GM23338 (cell line): ENCODE results near the gene CNTROB. TPM values are rescaled to one million over a fixed set of nuclear protein-coding genes. Genes with fewer than 3 reads are reported as not detected.

Experiments used
- ATAC-seq: fragments of 200-7000 bp; cut with Tn5 transposase; 3 replicates; pipeline ENCODE4 v1.9.1; 2020
- DNase-seq: peaks from one replicate; pipeline ENCODE4 v3.0.0-alpha.2; 2015; ENCODE audit warnings: low spot score
- H2AFZ ChIP-seq: fragments of 200-600 bp; sonication (generic); 2 replicates; pipeline ENCODE4 v1.8.0; 2016; ENCODE audit warnings: antibody characterized with exemption, mild to moderate bottlenecking, moderate library complexity
- H3F3A ChIP-seq: fragments of 200-600 bp; sonication (generic); replicated peaks from 2 replicates; pipeline ENCODE4 v1.8.0; 2017; ENCODE audit warnings: antibody characterized with exemption, mixed run types, low read depth
- H3K27ac ChIP-seq: fragments of 200-600 bp; sonication (generic); 2 replicates; pipeline ENCODE4 v1.6.1; 2016; ENCODE audit warnings: low read depth
- H3K27me3 ChIP-seq: fragments of 200-600 bp; sonication (generic); 2 replicates; pipeline ENCODE4 v1.8.0; 2016; ENCODE audit warnings: mild to moderate bottlenecking, mixed run types, moderate library complexity; ENCODE audit not compliant: insufficient read depth
- H3K36me3 ChIP-seq: fragments of 200-600 bp; sonication (generic); 2 replicates; pipeline ENCODE4 v1.8.0; 2016; ENCODE audit warnings: mild to moderate bottlenecking; ENCODE audit not compliant: insufficient read depth
- H3K4me1 ChIP-seq: fragments of 200-600 bp; sonication (generic); 2 replicates; pipeline ENCODE4 v1.8.0; 2016; ENCODE audit warnings: mild to moderate bottlenecking, moderate library complexity; ENCODE audit not compliant: insufficient read depth
- H3K4me2 ChIP-seq: fragments of 200-600 bp; sonication (generic); 2 replicates; pipeline ENCODE4 v1.7.1; 2017; ENCODE audit warnings: mixed run types
- H3K4me3 ChIP-seq: fragments of 200-600 bp; sonication (generic); 2 replicates; pipeline ENCODE4 v1.6.1; 2016; ENCODE audit warnings: mixed run types
- H3K79me2 ChIP-seq: fragments of 200-600 bp; sonication (generic); replicated peaks from 2 replicates; pipeline ENCODE4 v1.8.0; 2017; ENCODE audit warnings: mild to moderate bottlenecking; ENCODE audit not compliant: insufficient read depth
- H3K9me2 ChIP-seq: fragments of 200-600 bp; sonication (generic); 2 replicates; pipeline ENCODE4 v1.8.0; 2017; ENCODE audit not compliant: insufficient read depth
- H4K20me1 ChIP-seq: fragments of 200-600 bp; sonication (generic); replicated peaks from 2 replicates; pipeline ENCODE4 v1.8.0; 2017; ENCODE audit warnings: mild to moderate bottlenecking; ENCODE audit not compliant: insufficient read depth
- H3K27ac Mint-ChIP-seq: 2 replicates; pipeline ENCODE4 v1.8.0; 2020; ENCODE audit warnings: inconsistent platforms, mild to moderate bottlenecking, moderate library complexity, mixed read lengths
- H3K27me3 Mint-ChIP-seq: 3 replicates; pipeline ENCODE4 v1.8.0; 2022; ENCODE audit warnings: low read depth, mild to moderate bottlenecking, moderate library complexity, mixed read lengths, inconsistent platforms; ENCODE audit not compliant: insufficient read depth, poor library complexity
- H3K36me3 Mint-ChIP-seq: 3 replicates; pipeline ENCODE4 v1.8.0; 2021; ENCODE audit warnings: low read depth, mild to moderate bottlenecking, inconsistent platforms, moderate library complexity, mixed read lengths
- H3K4me1 Mint-ChIP-seq: 3 replicates; pipeline ENCODE4 v1.8.0; 2020; ENCODE audit warnings: mild to moderate bottlenecking, inconsistent platforms, mixed read lengths
- H3K4me3 Mint-ChIP-seq: 3 replicates; pipeline ENCODE4 v1.8.0; 2021; ENCODE audit warnings: moderate library complexity, mild to moderate bottlenecking, inconsistent platforms, mixed read lengths
- H3K9me3 Mint-ChIP-seq: 3 replicates; pipeline ENCODE4 v1.8.0; 2020; ENCODE audit warnings: moderate library complexity, mild to moderate bottlenecking, inconsistent platforms, mixed read lengths
- CREB1 ChIP-seq: fragments of 250-450 bp; sonication (Bioruptor Pico); IDR thresholded peaks from 2 replicates; pipeline ENCODE4 v1.5.0; 2020; ENCODE audit warnings: low read depth, mild to moderate bottlenecking, moderate library complexity
- CTCF ChIP-seq, 2 experiments: fragments of 200-600 bp in 1 of 2; sonication (generic) in 1 of 2; conservative IDR thresholded peaks; 2 replicates each; pipeline versions ENCODE4 v1.5.1 to v1.6.1; 2016 to 2017; ENCODE audit warnings: antibody characterized with exemption in 2 of 2, low read depth in 2 of 2, mild to moderate bottlenecking in 2 of 2, moderate library complexity in 1 of 2
- ETS1 ChIP-seq: IDR thresholded peaks from 2 replicates; pipeline ENCODE4 v1.6.1; 2016; ENCODE audit warnings: antibody characterized with exemption
- EZH2 ChIP-seq: fragments of 200-600 bp; sonication (generic); IDR thresholded peaks from one replicate; pipeline ENCODE4 v1.8.0; 2017; ENCODE audit warnings: antibody characterized with exemption, mild to moderate bottlenecking, low read depth; ENCODE audit not compliant: unreplicated experiment
- EZH2phosphoT487 ChIP-seq: fragments of 200-600 bp; sonication (generic); IDR thresholded peaks from one replicate; pipeline ENCODE4 v1.8.1; 2018; ENCODE audit warnings: antibody characterized with exemption; ENCODE audit not compliant: unreplicated experiment
- JUNB ChIP-seq: IDR thresholded peaks from one replicate; pipeline ENCODE4 v1.6.1; 2016; ENCODE audit warnings: antibody characterized with exemption; ENCODE audit not compliant: unreplicated experiment
- NANOG ChIP-seq: IDR thresholded peaks from 2 replicates; pipeline ENCODE4 v1.6.1; 2016; ENCODE audit warnings: antibody characterized with exemption, borderline replicate concordance
- POLR2AphosphoS5 ChIP-seq: IDR thresholded peaks from 2 replicates; pipeline ENCODE4 v1.6.1; 2016; ENCODE audit warnings: antibody characterized with exemption, low read depth
- REST ChIP-seq: IDR thresholded peaks from one replicate; pipeline ENCODE4 v1.6.1; 2018; ENCODE audit warnings: antibody characterized with exemption; ENCODE audit not compliant: unreplicated experiment
- STAT1 ChIP-seq: IDR thresholded peaks from one replicate; pipeline ENCODE4 v1.6.1; 2016; ENCODE audit warnings: antibody characterized with exemption; ENCODE audit not compliant: unreplicated experiment
- ZNF114 ChIP-seq: fragments of 250-450 bp; sonication (Bioruptor Pico); IDR thresholded peaks from 2 replicates; pipeline ENCODE4 v1.5.0; 2020; ENCODE audit warnings: mild to moderate bottlenecking, moderate library complexity
- ZNF331 ChIP-seq: fragments of 250-450 bp; sonication (Bioruptor Pico); IDR thresholded peaks from 2 replicates; pipeline ENCODE4 v1.5.0; 2020; ENCODE audit warnings: low read depth, mild to moderate bottlenecking, moderate library complexity
- ZNF462 ChIP-seq: fragments of 250-450 bp; sonication (Bioruptor Pico); IDR thresholded peaks from 2 replicates; pipeline ENCODE4 v1.5.0; 2020; ENCODE audit warnings: mild to moderate bottlenecking, moderate library complexity
- polyA plus RNA-seq: library from polyadenylated mRNA; unstranded; fragments of >200 nt; fragmentation: Nextera tagmentation; extraction: Ambion mirVana; gene quantifications from 2 replicates; pipeline ENCODE4 v1.2.1, GENCODE V29; 2016
- total RNA-seq: library from RNA; depleted of rRNA; stranded (reverse); fragments of >200 nt; shearing (Covaris generic); gene quantifications from 2 replicates; pipeline ENCODE4 v1.2.3, GENCODE V29; 2014

The CNTROB gene
- total and polyA plus RNA-seq, 2 experiments from 2014 or later = 16.3 to 18.5 TPM

- H3K36me3 Mint-ChIP-seq = peaks cover 36% of the 10 kb centered on the region
- ATAC-seq (no peak), DNase-seq (no peak)
- H3K27ac Mint-ChIP-seq = no peak overlapping the region
- Histone ChIP-seq H3K79me2 (peaks cover 12% of the 10 kb centered on the region), H3K4me1 (peaks cover 16% of the 10 kb centered on the region), H3K27me3 (peaks cover 8% of the 10 kb centered on the region; the same call in 1 of the 2 replicates), H3K36me3 (0 out of 2 replicates have a peak, but pooled peaks cover 3% of the 10 kb centered on the region), H2AFZ (no peak overlapping the region), H3F3A (no peaks in the 10 kb centered on the region), H3K4me2 (no peak overlapping the region), H3K4me3 (no peak overlapping the region), H3K27ac (no peak overlapping the region), H3K9me2 (no peaks in the 10 kb centered on the region), H4K20me1 (peaks cover 12% of the 10 kb centered on the region)
- peaks cover 17% of the 10 kb centered on the region for H3K4me1 Mint-ChIP-seq
- H3K4me3 Mint-ChIP-seq = no peak overlapping the region
- no peaks in the 10 kb centered on the region for H3K9me3 Mint-ChIP-seq
- peaks cover 10% of the 10 kb centered on the region for H3K27me3 Mint-ChIP-seq
- TF ChIP-seq CREB1 (CRISPR knock-in tag) (no peak), STAT1 (no peak), ETS1 (no peak), CTCF (conservative IDR thresholded peaks at IDR 0.05; ENCODE audit: low read depth in 2 of 2) (no peak), NANOG (no peak), EZH2phosphoT487 (no peak), REST (no peak), JUNB (no peak), POLR2AphosphoS5 (no peak), ZNF331 (CRISPR knock-in tag) (no peak), EZH2 (no peak), ZNF462 (no peak), ZNF114 (CRISPR knock-in tag) (no peak)
Observed at GRCh38 chr17:7935859-7936258, 3.9 kb downstream of the CNTROB start.
